HepG2 (cell line): ENCODE measurements around the gene GNA14. TPM values are rescaled to one million over a fixed set of nuclear protein-coding genes. Genes with fewer than 3 reads are reported as not detected.

Experiments used
- ATAC-seq: fragments of 200-7000 bp; cut with Tn5 transposase; 3 replicates; pipeline ENCODE4 v1.9.1; 2020; ENCODE audit warnings: mild to moderate bottlenecking, moderate library complexity
- BruUV-seq: library from RNA; stranded (reverse); fragments of 400-500 nt; replicated peaks from 2 replicates; lab custom pipeline; 2021; lab: Mats Ljungman, UMichigan
- CTCF ChIA-PET: fragments of 300-600 bp; formaldehyde crosslinking; extraction: SDS; loops from one replicate; lab custom pipeline; 2021; ENCODE audit warnings: low total read pairs, inconsistent platforms, low intra/inter-chr PET ratio; lab: Yijun Ruan, JAX
- POLR2A ChIA-PET: fragments of 350-600 bp; sonication (Branson Sonifier 250); formaldehyde crosslinking; loops from one replicate; lab custom pipeline; 2020; ENCODE audit warnings: antibody characterized with exemption, inconsistent platforms; lab: Yijun Ruan, JAX
- DNase-seq: peaks from one replicate; pipeline ENCODE4 v3.0.0-alpha.2; 2015; ENCODE audit warnings: low spot score
- FAIRE-seq: peaks from 3 replicates; lab custom pipeline; 2011; peaks lifted over from hg19 to GRCh38; lab: Jason Lieb, UNC
- H2AFZ ChIP-seq: one replicate; pipeline ENCODE4 v1.6.1; 2011; ENCODE audit warnings: low read length, inconsistent platforms
- H3K27ac ChIP-seq: fragments of 300-600 bp; 3 replicates; pipeline ENCODE4 v1.8.0; 2011; ENCODE audit warnings: mixed run types, mild to moderate bottlenecking, mixed read lengths, low read length, inconsistent platforms; ENCODE audit not compliant: insufficient read depth; ENCODE audit errors: extremely low read length
- H3K27me3 ChIP-seq, 2 experiments: fragments of 200-600 bp in 1 of 2; 2 replicates in 1 of 2; 3 replicates in 1 of 2; pipeline versions ENCODE4 v1.6.0 to v1.8.0; 2011; ENCODE audit warnings: low read length in 2 of 2, mild to moderate bottlenecking in 2 of 2, moderate library complexity in 2 of 2, inconsistent platforms in 1 of 2; ENCODE audit not compliant: insufficient read depth in 2 of 2, control insufficient read depth in 1 of 2
- H3K36me3 ChIP-seq, 2 experiments: fragments of 200-600 bp in 1 of 2; replicated peaks in 1 of 2; 2 replicates in 1 of 2; 3 replicates in 1 of 2; pipeline versions ENCODE4 v1.5.1 to v1.8.0; 2011; ENCODE audit warnings: low read length in 2 of 2, inconsistent platforms in 1 of 2; ENCODE audit not compliant: insufficient read depth in 2 of 2, control insufficient read depth in 1 of 2
- H3K4me1 ChIP-seq: 2 replicates; pipeline ENCODE4 v1.5.1; 2012; ENCODE audit warnings: low read length, inconsistent platforms; ENCODE audit not compliant: insufficient read depth
- H3K4me2 ChIP-seq: 2 replicates; pipeline ENCODE4 v1.6.0; 2011; ENCODE audit warnings: low read depth, low read length, inconsistent platforms
- H3K4me3 ChIP-seq, 3 experiments: fragments of 200-600 bp in 1 of 3; sonication (generic), shearing (Covaris generic) in 1 of 3; replicated peaks in 1 of 3; 2 replicates each; pipeline ENCODE4 v1.5.1; 2011 to 2016; ENCODE audit warnings: low read length in 3 of 3, inconsistent platforms in 2 of 3, low read depth in 2 of 3, mild to moderate bottlenecking in 2 of 3, control low read depth in 1 of 3, mixed read lengths in 1 of 3; ENCODE audit not compliant: insufficient read depth in 1 of 3
- H3K79me2 ChIP-seq: one replicate; pipeline ENCODE4 v1.6.1; 2011; ENCODE audit warnings: low read length, inconsistent platforms; ENCODE audit not compliant: insufficient read depth
- H3K9ac ChIP-seq: 2 replicates; pipeline ENCODE4 v1.6.0; 2011; ENCODE audit warnings: mild to moderate bottlenecking, low read depth, low read length, inconsistent platforms; ENCODE audit not compliant: insufficient read depth
- H3K9me3 ChIP-seq: 2 replicates; pipeline ENCODE4 v1.5.1; 2012; ENCODE audit warnings: mild to moderate bottlenecking, low read length
- H4K20me1 ChIP-seq: 2 replicates; pipeline ENCODE4 v1.6.0; 2011; ENCODE audit warnings: inconsistent platforms, mild to moderate bottlenecking, low read length, moderate library complexity; ENCODE audit not compliant: insufficient read depth
- FOXA1 ChIP-seq, 2 experiments: fragments of 450-650 bp in 1 of 2; sonication (generic) in 1 of 2; formaldehyde crosslinking in 1 of 2; IDR thresholded peaks; 2 replicates each; pipeline versions ENCODE4 v1.4.0 to v1.6.1; 2016 to 2020; ENCODE audit warnings: missing genetic modification reagents in 1 of 2
- FOXK1 ChIP-seq: sonication (generic); formaldehyde crosslinking; IDR thresholded peaks from 2 replicates; pipeline ENCODE4 v1.4.0; 2020; ENCODE audit warnings: low read depth, missing genetic modification reagents, borderline replicate concordance
- HINFP ChIP-seq: sonication (generic); formaldehyde crosslinking; IDR thresholded peaks from 2 replicates; pipeline ENCODE4 v1.4.0; 2020; ENCODE audit warnings: low read depth, mild to moderate bottlenecking, missing genetic modification reagents
- MBD4 ChIP-seq: IDR thresholded peaks from 2 replicates; pipeline ENCODE4 v1.6.1; 2012; ENCODE audit warnings: low read length, inconsistent platforms, borderline replicate concordance
- PAX8 ChIP-seq: sonication (generic); formaldehyde crosslinking; IDR thresholded peaks from 2 replicates; pipeline ENCODE4 v1.8.0; 2022; ENCODE audit warnings: mild to moderate bottlenecking, missing genetic modification reagents, borderline replicate concordance
- PCBP1 ChIP-seq: fragments of 200-400 bp; formaldehyde crosslinking; IDR thresholded peaks from 2 replicates; pipeline ENCODE4 v1.6.1; 2017; ENCODE audit warnings: mild to moderate bottlenecking, low read depth, low read length, borderline replicate concordance
- RFX1 ChIP-seq: fragments of 450-650 bp; IDR thresholded peaks from 2 replicates; pipeline ENCODE4 v1.6.1; 2017
- TGIF2 ChIP-seq: IDR thresholded peaks from 2 replicates; pipeline ENCODE4 v1.6.1; 2016; ENCODE audit warnings: control low read depth, missing compliant biosample characterization
- ZFP37 ChIP-seq: sonication (generic); formaldehyde crosslinking; IDR thresholded peaks from 2 replicates; pipeline ENCODE4 v1.4.0; 2020; ENCODE audit warnings: missing genetic modification reagents, borderline replicate concordance
- ZKSCAN1 ChIP-seq: fragments of 150-350 bp; IDR thresholded peaks from 2 replicates; pipeline ENCODE4 v1.6.1; 2014; ENCODE audit warnings: low read length
- ZMYM4 ChIP-seq: sonication (generic); formaldehyde crosslinking; IDR thresholded peaks from 2 replicates; pipeline ENCODE4 v1.8.1; 2023; ENCODE audit warnings: mild to moderate bottlenecking, missing genetic modification reagents
- ZNF619 ChIP-seq: sonication (generic); formaldehyde crosslinking; IDR thresholded peaks from 2 replicates; pipeline ENCODE4 v1.4.0; 2020; ENCODE audit warnings: mild to moderate bottlenecking, missing genetic modification reagents
- ZNF678 ChIP-seq: sonication (generic); formaldehyde crosslinking; IDR thresholded peaks from 2 replicates; pipeline ENCODE4 v1.4.0; 2020; ENCODE audit warnings: mild to moderate bottlenecking, missing genetic modification reagents
- ZNF746 ChIP-seq: sonication (generic); formaldehyde crosslinking; IDR thresholded peaks from 2 replicates; pipeline ENCODE4 v1.8.0; 2022; ENCODE audit warnings: mild to moderate bottlenecking, missing genetic modification reagents
- ZNF776 ChIP-seq: sonication (generic); formaldehyde crosslinking; IDR thresholded peaks from 2 replicates; pipeline ENCODE4 v1.4.0; 2020; ENCODE audit warnings: mild to moderate bottlenecking, missing genetic modification reagents
- ZNF788 ChIP-seq: sonication (generic); formaldehyde crosslinking; IDR thresholded peaks from 2 replicates; pipeline ENCODE4 v1.5.0; 2020; ENCODE audit warnings: mild to moderate bottlenecking, missing genetic modification reagents, borderline replicate concordance
- WGBS: methylation state at CpG from one replicate; pipeline ENCODE4 v1.1.6; 2017; ENCODE audit warnings: low lambda C conversion rate; 5-methylcytosine and 5-hydroxymethylcytosine counted together
- in situ Hi-C: cut with HindIII; loops from 2 replicates; pipeline ENCODE4 v1.10.0; 2017; ENCODE audit warnings: low pct_unique_long_range_greater_than_20kb; ENCODE audit not compliant: extremely low pct_ligation_motif_present
- intact Hi-C: fragments of 100-400 bp; cut with micrococcal nuclease; formaldehyde crosslinking; loops from one replicate; pipeline ENCODE4 v1.10.0; 2022; ENCODE audit not compliant: unreplicated experiment
- polyA plus RNA-seq, 8 experiments: library from polyadenylated mRNA; depleted of rRNA in 3 of 8; stranded (reverse) in 7 of 8; unstranded in 1 of 8; fragments of >200 nt; fragmentation: Illumina TruSeq in 4 of 8; extraction: Trizol in 4 of 8; gene quantifications; 2 replicates each; pipeline versions ENCODE4 v1.2.1 to v1.2.3, GENCODE V29; 2011 to 2016; ENCODE audit warnings: low read depth in 4 of 8, missing spikeins in 1 of 8, mixed read lengths in 1 of 8; ENCODE audit not compliant: insufficient read depth in 1 of 8
- total RNA-seq, 5 experiments: library from RNA; depleted of rRNA; stranded (reverse); fragments of >200 nt; fragmentation: Illumina TruSeq; extraction: Trizol; gene quantifications; 2 replicates each; pipeline ENCODE4 v1.2.3, GENCODE V29; 2016; ENCODE audit warnings: low read depth in 1 of 5

Gene GNA14
- total and polyA plus RNA-seq, 2 of the 13 experiments (the other 11 are each of a cell fraction or from before 2014, with no cell fraction given), result not detected

- ChIA-PET CTCF (no interaction called here), POLR2A (no interaction called here)
- H3K27me3 ChIP-seq, result peaks cover 0 to 10% of the 10 kb centered on the region in 2 experiments; a peak in 1 of 5 replicates
- H3K4me1 ChIP-seq, result no peaks in the 10 kb centered on the region
- in situ Hi-C loops (no loop called here), intact Hi-C loops (no loop called here)
- no peak overlapping the region for H2AFZ ChIP-seq
- 22% methylated on average over 3 of the region's 3 CpGs for WGBS
- H3K79me2 ChIP-seq, result no peaks in the 10 kb centered on the region
- H3K4me3 ChIP-seq, result no peak overlapping the region
- FAIRE-seq (no peak), ATAC-seq (no peak), DNase-seq (no peak)
- H3K9ac ChIP-seq, result no peak overlapping the region
- no peaks in the 10 kb centered on the region for H4K20me1 ChIP-seq
- H3K27ac ChIP-seq, result no peak overlapping the region
- BruUV-seq, result no TSS peak
- TF ChIP-seq MBD4, result no peak
- no peak for TF ChIP-seq RFX1
- H3K9me3 ChIP-seq, result no peaks in the 10 kb centered on the region
- H3K36me3 ChIP-seq, result no peaks in the 10 kb centered on the region
- no peak overlapping the region for H3K4me2 ChIP-seq
These were observed 127.0 kb downstream of the GNA14 start for GRCh38 chr9:77521091-77521490.

GRCh38 chr9:77518688-77519087 is 129.4 kb downstream of the GNA14 start:
- TF ChIP-seq TGIF2, result no peak
- TF ChIP-seq ZKSCAN1, result no peak
- TF ChIP-seq ZNF678, result no peak
- no peak for TF ChIP-seq ZFP37 (CRISPR knock-in tag)
- no peak for TF ChIP-seq PAX8 (CRISPR knock-in tag)
- no peak for TF ChIP-seq HINFP (CRISPR knock-in tag)
- TF ChIP-seq FOXK1 (CRISPR knock-in tag), result no peak
- TF ChIP-seq ZMYM4 (CRISPR knock-in tag), result no peak
- no peak for TF ChIP-seq ZNF776 (CRISPR knock-in tag)
- TF ChIP-seq ZNF619 (CRISPR knock-in tag), result no peak
- TF ChIP-seq ZNF788, result no peak
- no peak for TF ChIP-seq PCBP1
- no peak for TF ChIP-seq ZNF746 (CRISPR knock-in tag)
- no peak for TF ChIP-seq FOXA1 (IDR thresholded peaks at IDR 0.05)
- no peak for TF ChIP-seq FOXA1 (CRISPR knock-in tag; IDR thresholded peaks at IDR 0.05)
- POLR2A ChIA-PET, result no interaction called here
- no peak for DNase-seq

More at GRCh38 chr9:77518688-77519087, 129.4 kb downstream of the GNA14 start:
- no TSS peak for BruUV-seq
- Histone ChIP-seq H3K9ac (no peak overlapping the region), H3K36me3 (no peaks in the 10 kb centered on the region), H4K20me1 (no peaks in the 10 kb centered on the region), H3K4me2 (no peak overlapping the region), H2AFZ (no peak overlapping the region), H3K27ac (no peak overlapping the region), H3K27me3 (peaks cover 0 to 13% of the 10 kb centered on the region in 2 experiments; a peak in 2 of 5 replicates), H3K4me1 (peaks cover 10% of the 10 kb centered on the region), H3K79me2 (no peaks in the 10 kb centered on the region), H3K4me3 (no peak overlapping the region), H3K9me3 (no peaks in the 10 kb centered on the region)
- in situ Hi-C loops, result no loop called here
- FAIRE-seq, result no peak
- intact Hi-C loops, result no loop called here
- WGBS, result 2% methylated on average over 1 of the region's 1 CpG
- CTCF ChIA-PET, result no interaction called here
- no peak for ATAC-seq
